Skin of body (tissue), 2 donors: ENCODE data around the gene ACTA1. TPM values are rescaled to one million over a fixed set of nuclear protein-coding genes. Genes with fewer than 3 reads are reported as not detected.

Experiments
- small RNA-seq: library from RNA; depleted of rRNA; stranded (forward); fragments of <200 nt; gene quantifications from one replicate; pipeline ENCODE3, GENCODE V24; 2014; ENCODE audit warnings: low replicate concordance
- total RNA-seq: library from RNA; depleted of rRNA; stranded (reverse); fragments of >200 nt; gene quantifications from one replicate; pipeline ENCODE4 v1.2.3, GENCODE V29; 2014

Gene ACTA1
- total RNA-seq, 1 donor from 2014 or later: 472 TPM

Small RNAs within 50 kb of the gene (small RNA-seq; reads per million reads assigned to genes)
- not detected for gene RN7SKP276
- not detected for gene RNU6-180P

Other genes starting within 250 kb of the ACTA1 start
- 19.8 TPM for gene RAB4A, start 163.0 kb downstream of the ACTA1 start, total RNA-seq
- 16.8 TPM for gene CCSAP, start 91.0 kb downstream of the ACTA1 start, total RNA-seq
- 36.1 TPM for gene NUP133, start 74.2 kb upstream of the ACTA1 start, total RNA-seq
- 16.9 TPM for gene ABCB10, start 124.6 kb upstream of the ACTA1 start, total RNA-seq
- 11.1 TPM for gene TAF5L, start 192.0 kb upstream of the ACTA1 start, total RNA-seq
- 8.5 TPM for gene URB2, start 192.2 kb upstream of the ACTA1 start, total RNA-seq